ENCODE results near the gene APOB. TPM values are rescaled to one million over a fixed set of nuclear protein-coding genes. Genes with fewer than 3 reads are reported as not detected.

APOB gene
- total RNA-seq, 1 donor from 2014 or later: under 0.01 TPM

DNA sequence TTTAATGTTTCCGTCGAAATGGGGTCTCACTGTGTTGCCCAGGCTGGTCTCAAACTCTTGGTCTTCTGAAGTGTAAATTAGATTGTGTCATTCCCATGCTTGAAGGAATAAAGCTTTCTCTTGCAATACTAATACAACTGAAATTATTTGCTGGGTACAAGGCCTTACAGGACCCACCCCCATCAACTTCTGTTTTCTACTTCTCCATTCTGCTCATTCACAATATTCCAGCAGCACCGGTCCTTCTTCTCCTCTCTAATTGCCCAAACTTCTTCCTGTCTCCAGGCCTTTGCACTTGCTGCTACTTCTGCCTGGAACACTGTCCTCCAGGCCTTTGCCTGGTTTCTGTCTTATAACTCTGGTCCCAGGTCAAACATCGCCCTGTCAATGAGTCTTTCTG lies 73.8 kb downstream of the APOB start:
- TF ChIP-seq CTCF (IDR thresholded peaks at IDR 0.05; ENCODE audit: insufficient read depth, low read length, severe bottlenecking): no peak
- H3K4me3 ChIP-seq (ENCODE audit: low read depth, low read length): no peak overlapping the region
- FAIRE-seq (no peak), DNase-seq (ENCODE audit: low read depth) (no peak)
- no peaks in the 10 kb centered on the region for H3K27me3 ChIP-seq (ENCODE audit: control insufficient read depth, insufficient read depth, low read length)
- H3K36me3 ChIP-seq (ENCODE audit: control insufficient read depth, insufficient read depth, low read length): no peaks in the 10 kb centered on the region

- H3K4me3 ChIP-seq (ENCODE audit: low read depth, low read length): no peak overlapping the region
- no peak for FAIRE-seq
- no peak for DNase-seq (ENCODE audit: low read depth)
- no peaks in the 10 kb centered on the region for H3K27me3 ChIP-seq (ENCODE audit: control insufficient read depth, insufficient read depth, low read length)
- H3K36me3 ChIP-seq (ENCODE audit: control insufficient read depth, insufficient read depth, low read length): no peaks in the 10 kb centered on the region
- no peak for TF ChIP-seq CTCF (IDR thresholded peaks at IDR 0.05; ENCODE audit: insufficient read depth, low read length, severe bottlenecking)
Measured at GRCh38 chr2:20966061-20966595, 77.7 kb downstream of the APOB start.

- no peak for FAIRE-seq
- no peak overlapping the region for H3K4me3 ChIP-seq (ENCODE audit: low read depth, low read length)
- DNase-seq (ENCODE audit: low read depth): no peak
- H3K36me3 ChIP-seq (ENCODE audit: control insufficient read depth, insufficient read depth, low read length): no peaks in the 10 kb centered on the region
- no peaks in the 10 kb centered on the region for H3K27me3 ChIP-seq (ENCODE audit: control insufficient read depth, insufficient read depth, low read length)
- TF ChIP-seq CTCF (IDR thresholded peaks at IDR 0.05; ENCODE audit: insufficient read depth, low read length, severe bottlenecking): no peak
Measured at GRCh38 chr2:20965221-20965620, 78.7 kb downstream of the APOB start.

GRCh38 chr2:20963867-20964266 lies 80.0 kb downstream of the APOB start:
- Histone ChIP-seq H3K4me3 (ENCODE audit: low read depth, low read length) (no peak overlapping the region), H3K27me3 (ENCODE audit: control insufficient read depth, insufficient read depth, low read length) (no peaks in the 10 kb centered on the region), H3K36me3 (ENCODE audit: control insufficient read depth, insufficient read depth, low read length) (no peaks in the 10 kb centered on the region)
- TF ChIP-seq CTCF (IDR thresholded peaks at IDR 0.05; ENCODE audit: insufficient read depth, low read length, severe bottlenecking): no peak
- DNase-seq (ENCODE audit: low read depth) (no peak), FAIRE-seq (no peak)

- FAIRE-seq: no peak
- H3K27me3 ChIP-seq (ENCODE audit: control insufficient read depth, insufficient read depth, low read length): no peaks in the 10 kb centered on the region
- no peak overlapping the region for H3K4me3 ChIP-seq (ENCODE audit: low read depth, low read length)
- peak; percentile 57 for DNase-seq (ENCODE audit: low read depth)
- peak; percentile 86 for TF ChIP-seq CTCF (IDR thresholded peaks at IDR 0.05; ENCODE audit: insufficient read depth, low read length, severe bottlenecking)
- H3K36me3 ChIP-seq (ENCODE audit: control insufficient read depth, insufficient read depth, low read length): no peaks in the 10 kb centered on the region
Measured at GRCh38 chr2:20962939-20963557, 80.8 kb downstream of the APOB start.

DNA sequence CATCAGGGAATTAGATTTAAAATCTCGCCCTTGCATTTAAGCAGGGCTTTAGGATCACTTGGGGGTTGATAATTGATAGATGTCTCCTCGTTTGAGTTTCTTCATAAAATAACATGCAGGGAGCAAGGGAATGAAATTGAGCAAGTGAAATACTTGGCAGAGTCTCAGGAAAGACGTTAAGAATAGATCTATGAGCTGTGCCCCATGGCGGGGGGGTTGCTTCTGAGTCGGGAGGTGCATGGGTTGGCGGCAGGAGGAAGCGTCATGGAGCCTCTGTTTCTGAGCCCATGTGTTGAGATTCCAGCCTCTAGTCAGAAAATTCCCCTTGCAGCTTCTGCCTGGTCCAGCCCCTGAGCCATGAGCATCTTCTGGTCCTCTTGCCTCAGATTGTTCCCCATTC lies 82.0 kb downstream of the APOB start:
- H3K36me3 ChIP-seq (ENCODE audit: control insufficient read depth, insufficient read depth, low read length): no peaks in the 10 kb centered on the region
- DNase-seq (ENCODE audit: low read depth) (no peak), FAIRE-seq (no peak)
- no peak overlapping the region for H3K4me3 ChIP-seq (ENCODE audit: low read depth, low read length)
- no peaks in the 10 kb centered on the region for H3K27me3 ChIP-seq (ENCODE audit: control insufficient read depth, insufficient read depth, low read length)
- no peak for TF ChIP-seq CTCF (IDR thresholded peaks at IDR 0.05; ENCODE audit: insufficient read depth, low read length, severe bottlenecking)
